ENCODE results near the gene PAX4. TPM values are rescaled to one million over a fixed set of nuclear protein-coding genes. Genes with fewer than 3 reads are reported as not detected.
"Not testable (repeated sequence)": the region's sequence is repeated elsewhere in the genome, so short reads cannot be mapped to it uniquely, and the experiment has no call there.

Gene PAX4
- polyA plus RNA-seq, 1 donor from 2014 or later, result not detected

- no peak for TF ChIP-seq EP300 (conservative IDR thresholded peaks at IDR 0.05; ENCODE audit: poor library complexity, severe bottlenecking)
- no peak for TF ChIP-seq POLR2AphosphoS5 (IDR thresholded peaks at IDR 0.05)
- Histone ChIP-seq H3K9ac (ENCODE audit: low read length) (no peak overlapping the region), H3K27me3 (ENCODE audit: insufficient read depth, low read depth, low read length) (no peaks in the 10 kb centered on the region), H4K20me1 (ENCODE audit: insufficient read depth) (no peaks in the 10 kb centered on the region), H3K27ac (ENCODE audit: low read length) (no peak overlapping the region), H3K79me2 (replicated peaks; ENCODE audit: insufficient read depth, low read length) (peaks cover 7% of the 10 kb centered on the region), H2AFZ (ENCODE audit: low read depth, low read length) (no peak overlapping the region), H3K9me3 (ENCODE audit: low read length) (no peaks in the 10 kb centered on the region), H3K4me3 (ENCODE audit: low read length) (no peak overlapping the region), H3F3A (ENCODE audit: insufficient read depth, low read length, poor library complexity, severe bottlenecking) (no peaks in the 10 kb centered on the region), H3K4me2 (ENCODE audit: low read length) (no peak overlapping the region), H3K9me2 (ENCODE audit: insufficient read depth, low read length) (no peaks in the 10 kb centered on the region), H3K36me3 (ENCODE audit: insufficient read depth, low read length) (peaks cover 18% of the 10 kb centered on the region)
Observed at GRCh38 chr7:127578036-127578684, 39.8 kb downstream of the PAX4 start.

GRCh38 chr7:127571741-127572505 lies 46.0 kb downstream of the PAX4 start:
- no peak overlapping the region for H3K27ac ChIP-seq (ENCODE audit: low read length)
- H3K9me2 ChIP-seq (ENCODE audit: insufficient read depth, low read length), result no peaks in the 10 kb centered on the region
- H3K36me3 ChIP-seq (ENCODE audit: insufficient read depth, low read length), result no peaks in the 10 kb centered on the region
- no peaks in the 10 kb centered on the region for H3K79me2 ChIP-seq (replicated peaks; ENCODE audit: insufficient read depth, low read length)
- H3K4me2 ChIP-seq (ENCODE audit: low read length), result no peak overlapping the region
- no peak overlapping the region for H3K4me3 ChIP-seq (ENCODE audit: low read length)
- H4K20me1 ChIP-seq (ENCODE audit: insufficient read depth), result no peaks in the 10 kb centered on the region
- TF ChIP-seq, protein P1, sequence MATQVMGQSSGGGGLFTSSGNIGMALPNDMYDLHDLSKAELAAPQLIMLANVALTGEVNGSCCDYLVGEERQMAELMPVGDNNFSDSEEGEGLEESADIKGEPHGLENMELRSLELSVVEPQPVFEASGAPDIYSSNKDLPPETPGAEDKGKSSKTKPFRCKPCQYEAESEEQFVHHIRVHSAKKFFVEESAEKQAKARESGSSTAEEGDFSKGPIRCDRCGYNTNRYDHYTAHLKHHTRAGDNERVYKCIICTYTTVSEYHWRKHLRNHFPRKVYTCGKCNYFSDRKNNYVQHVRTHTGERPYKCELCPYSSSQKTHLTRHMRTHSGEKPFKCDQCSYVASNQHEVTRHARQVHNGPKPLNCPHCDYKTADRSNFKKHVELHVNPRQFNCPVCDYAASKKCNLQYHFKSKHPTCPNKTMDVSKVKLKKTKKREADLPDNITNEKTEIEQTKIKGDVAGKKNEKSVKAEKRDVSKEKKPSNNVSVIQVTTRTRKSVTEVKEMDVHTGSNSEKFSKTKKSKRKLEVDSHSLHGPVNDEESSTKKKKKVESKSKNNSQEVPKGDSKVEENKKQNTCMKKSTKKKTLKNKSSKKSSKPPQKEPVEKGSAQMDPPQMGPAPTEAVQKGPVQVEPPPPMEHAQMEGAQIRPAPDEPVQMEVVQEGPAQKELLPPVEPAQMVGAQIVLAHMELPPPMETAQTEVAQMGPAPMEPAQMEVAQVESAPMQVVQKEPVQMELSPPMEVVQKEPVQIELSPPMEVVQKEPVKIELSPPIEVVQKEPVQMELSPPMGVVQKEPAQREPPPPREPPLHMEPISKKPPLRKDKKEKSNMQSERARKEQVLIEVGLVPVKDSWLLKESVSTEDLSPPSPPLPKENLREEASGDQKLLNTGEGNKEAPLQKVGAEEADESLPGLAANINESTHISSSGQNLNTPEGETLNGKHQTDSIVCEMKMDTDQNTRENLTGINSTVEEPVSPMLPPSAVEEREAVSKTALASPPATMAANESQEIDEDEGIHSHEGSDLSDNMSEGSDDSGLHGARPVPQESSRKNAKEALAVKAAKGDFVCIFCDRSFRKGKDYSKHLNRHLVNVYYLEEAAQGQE (IDR thresholded peaks at IDR 0.05; ENCODE audit: borderline replicate concordance), result no peak
- no peak for TF ChIP-seq POLR2AphosphoS5 (IDR thresholded peaks at IDR 0.05)
- TF ChIP-seq TAF1 (IDR thresholded peaks at IDR 0.05; ENCODE audit: low read depth), result no peak
- TF ChIP-seq SMC3 (conservative IDR thresholded peaks at IDR 0.05; ENCODE audit: poor library complexity), result no peak
- TF ChIP-seq MXI1 (conservative IDR thresholded peaks at IDR 0.05; ENCODE audit: poor library complexity, severe bottlenecking), result no peak
- no peak for TF ChIP-seq EP300 (conservative IDR thresholded peaks at IDR 0.05; ENCODE audit: poor library complexity, severe bottlenecking)
- no peak for TF ChIP-seq CTCF (IDR thresholded peaks at IDR 0.05; ENCODE audit: poor library complexity, severe bottlenecking)
- TF ChIP-seq EZH2 (IDR thresholded peaks at IDR 0.05; ENCODE audit: borderline replicate concordance, insufficient read depth, low read length, poor library complexity, severe bottlenecking), result no peak
- TF ChIP-seq RAD21 (conservative IDR thresholded peaks at IDR 0.05), result no peak
- H3F3A ChIP-seq (ENCODE audit: insufficient read depth, low read length, poor library complexity, severe bottlenecking), result no peaks in the 10 kb centered on the region
- no peak overlapping the region for H3K9ac ChIP-seq (ENCODE audit: low read length)
- H3K9me3 ChIP-seq (ENCODE audit: low read length), result no peaks in the 10 kb centered on the region
- no peak overlapping the region for H2AFZ ChIP-seq (ENCODE audit: low read depth, low read length)
- no peaks in the 10 kb centered on the region for H3K27me3 ChIP-seq (ENCODE audit: insufficient read depth, low read depth, low read length)

DNA sequence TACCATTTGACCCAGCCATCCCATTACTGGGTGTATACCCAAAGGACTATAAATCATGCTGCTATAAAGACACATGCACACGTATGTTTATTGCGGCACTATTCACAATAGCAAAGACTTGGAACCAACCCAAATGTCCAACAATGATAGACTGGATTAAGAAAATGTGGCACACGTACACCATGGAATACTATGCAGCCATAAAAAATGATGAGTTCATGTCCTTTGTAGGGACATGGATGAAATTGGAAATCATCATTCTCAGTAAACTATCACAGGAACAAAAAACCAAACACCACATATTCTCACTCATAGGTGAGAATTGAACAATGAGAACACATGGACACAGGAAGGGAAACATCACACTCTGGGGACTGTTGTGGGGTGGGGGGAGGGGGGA lies 49.9 kb downstream of the PAX4 start:
- not testable (repeated sequence) for H3K36me3 ChIP-seq (ENCODE audit: insufficient read depth, low read length); H3K9me3 ChIP-seq (ENCODE audit: low read length)

More for the DNA sequence above, 49.9 kb downstream of the PAX4 start:
- not testable (repeated sequence) for H3K9ac ChIP-seq (ENCODE audit: low read length); H3K79me2 ChIP-seq (replicated peaks; ENCODE audit: insufficient read depth, low read length); H2AFZ ChIP-seq (ENCODE audit: low read depth, low read length); H3K4me3 ChIP-seq (ENCODE audit: low read length); H3K27me3 ChIP-seq (ENCODE audit: insufficient read depth, low read depth, low read length); H3F3A ChIP-seq (ENCODE audit: insufficient read depth, low read length, poor library complexity, severe bottlenecking); H4K20me1 ChIP-seq (ENCODE audit: insufficient read depth); H3K27ac ChIP-seq (ENCODE audit: low read length); H3K4me2 ChIP-seq (ENCODE audit: low read length); H3K9me2 ChIP-seq (ENCODE audit: insufficient read depth, low read length)

Data from neural cell (in vitro differentiated cells).